ENCODE measurements around the gene KIF27. TPM values are rescaled to one million over a fixed set of nuclear protein-coding genes. Genes with fewer than 3 reads are reported as not detected.

Gene KIF27
- total RNA-seq, 1 donor from 2014 or later = 4.1 TPM

GRCh38 chr9:83800236-83801033, 120.8 kb downstream of the KIF27 start:
- DNase-seq = no peak
- no peak for TF ChIP-seq CTCF (IDR thresholded peaks at IDR 0.05; ENCODE audit: borderline replicate concordance)
- Histone ChIP-seq H3K27ac (replicated peaks) (no peak overlapping the region), H3K36me3 (peaks cover 25% of the 10 kb centered on the region), H3K4me1 (no peaks in the 10 kb centered on the region), H3K9me3 (replicated peaks) (no peaks in the 10 kb centered on the region), H3K4me3 (no peak overlapping the region), H3K27me3 (ENCODE audit: low read depth) (no peaks in the 10 kb centered on the region)
- intact Hi-C loops (cut with micrococcal nuclease) = no loop called here

- Histone ChIP-seq H3K27me3 (ENCODE audit: low read depth) (no peaks in the 10 kb centered on the region), H3K36me3 (peaks cover 36% of the 10 kb centered on the region), H3K27ac (replicated peaks) (no peak overlapping the region), H3K4me1 (no peaks in the 10 kb centered on the region), H3K9me3 (replicated peaks) (no peaks in the 10 kb centered on the region), H3K4me3 (no peak overlapping the region)
- intact Hi-C loops (cut with micrococcal nuclease) = no loop called here
- DNase-seq = no peak
- TF ChIP-seq CTCF (IDR thresholded peaks at IDR 0.05; ENCODE audit: borderline replicate concordance) = no peak
Measured at GRCh38 chr9:83794051-83794450, 127.2 kb downstream of the KIF27 start.

- peaks cover 27% of the 10 kb centered on the region for H3K36me3 ChIP-seq
Measured at GRCh38 chr9:83792746-83793145, 128.5 kb downstream of the KIF27 start.

More at GRCh38 chr9:83792746-83793145, 128.5 kb downstream of the KIF27 start:
- H3K9me3 ChIP-seq (replicated peaks) = no peaks in the 10 kb centered on the region
- no peak overlapping the region for H3K4me3 ChIP-seq
- no peak overlapping the region for H3K27ac ChIP-seq (replicated peaks)
- TF ChIP-seq CTCF (IDR thresholded peaks at IDR 0.05; ENCODE audit: borderline replicate concordance) = no peak
- no peak for DNase-seq
- H3K4me1 ChIP-seq = no peaks in the 10 kb centered on the region
- no peaks in the 10 kb centered on the region for H3K27me3 ChIP-seq (ENCODE audit: low read depth)
- intact Hi-C loops (cut with micrococcal nuclease) = no loop called here

Small RNA genes lying within 50 kb of the gene (microRNA-seq; reads per million reads assigned to microRNA genes)
- 23.7 reads per million, percentile 41 among the genes with 10 or more reads in this experiment for gene MIR7-1

Other genes starting within 250 kb of the KIF27 start
- gene UBQLN1, start 213.5 kb downstream of the KIF27 start, total RNA-seq = 92.8 TPM
- 22.5 TPM for gene GKAP1, start 103.7 kb downstream of the KIF27 start, total RNA-seq
- gene HNRNPK, start 58.8 kb upstream of the KIF27 start, total RNA-seq = 261 TPM
- 5.2 TPM for gene RMI1, start 59.4 kb upstream of the KIF27 start, total RNA-seq